Fibroblast of villous mesenchyme (primary cell): Measurements from ENCODE around the gene AFG1L. TPM values are rescaled to one million over a fixed set of nuclear protein-coding genes. Genes with fewer than 3 reads are reported as not detected.

Experiments used
- DNase-seq: peaks from one replicate; pipeline ENCODE4 v3.0.0-alpha.2; 2010; ENCODE audit warnings: low read depth
- H3K4me3 ChIP-seq: 2 replicates; pipeline ENCODE4 v1.5.1; 2011; ENCODE audit warnings: low read depth, mild to moderate bottlenecking, low read length
- CTCF ChIP-seq: IDR thresholded peaks from 2 replicates; pipeline ENCODE4 v1.5.1; 2012; ENCODE audit warnings: low read depth, mild to moderate bottlenecking, low read length; ENCODE audit not compliant: insufficient read depth
- total RNA-seq: library from RNA; depleted of rRNA; stranded (reverse); fragments of >200 nt; gene quantifications from 2 replicates; pipeline ENCODE4 v1.2.3, GENCODE V29; 2012

AFG1L gene
- total RNA-seq, 1 donor = 6.0 TPM

GRCh38 chr6:108563292-108563691, 268.4 kb downstream of the AFG1L start:
- peak overlapping the region; percentile 94 for H3K4me3 ChIP-seq
- no peak for DNase-seq
- TF ChIP-seq CTCF = no peak

GRCh38 chr6:108564178-108564577, 269.3 kb downstream of the AFG1L start:
- peak overlapping the region; percentile 94 for H3K4me3 ChIP-seq
- TF ChIP-seq CTCF = no peak
- DNase-seq = peak; percentile 84

- peak overlapping the region; percentile 20 for H3K4me3 ChIP-seq
- peak; percentile 34 for DNase-seq
- TF ChIP-seq CTCF = no peak
Measured at GRCh38 chr6:108565091-108565766, 270.4 kb downstream of the AFG1L start.

- peak; percentile 87 for DNase-seq
- no peak overlapping the region for H3K4me3 ChIP-seq
- peak; percentile 17 for TF ChIP-seq CTCF
Measured at GRCh38 chr6:108565893-108566292, 271.0 kb downstream of the AFG1L start.

GRCh38 chr6:108566406-108566805, 271.6 kb downstream of the AFG1L start:
- DNase-seq = no peak
- H3K4me3 ChIP-seq = no peak overlapping the region
- no peak for TF ChIP-seq CTCF

GRCh38 chr6:108568101-108568500, 273.2 kb downstream of the AFG1L start:
- no peak for DNase-seq
- H3K4me3 ChIP-seq = no peak overlapping the region
- no peak for TF ChIP-seq CTCF
